Activated CD8-positive, alpha-beta memory T cell treated with anti-CD3 and anti-CD28 coated beads for 1 hour (primary cell): Measurements from ENCODE around the gene SH3RF1.
"Not testable (repeated sequence)": the region's sequence is repeated elsewhere in the genome, so short reads cannot be mapped to it uniquely, and the experiment has no call there.

ENCODE experiments used
- DNase-seq, 2 donors: peaks; one replicate each; pipeline ENCODE4 v3.0.0-alpha.2; 2020; ENCODE audit warnings: low read depth in 1 of 2; ENCODE audit errors: extremely low read depth in 1 of 2

Gene SH3RF1

GRCh38 chr4:169229571-169230028 lies 41.2 kb downstream of the SH3RF1 start:
- no peak for DNase-seq

GRCh38 chr4:169228076-169228475 lies 42.7 kb downstream of the SH3RF1 start:
- no peak for DNase-seq

- DNase-seq = no peak
Measured at GRCh38 chr4:169226565-169226964, 44.2 kb downstream of the SH3RF1 start.

GRCh38 chr4:169225812-169226211 lies 44.9 kb downstream of the SH3RF1 start:
- no peak for DNase-seq

- DNase-seq = no peak
Measured at GRCh38 chr4:169225058-169225751, 45.6 kb downstream of the SH3RF1 start.

- no peak for DNase-seq
Measured at GRCh38 chr4:169222761-169223160, 48.0 kb downstream of the SH3RF1 start.

GRCh38 chr4:169221662-169222061 lies 49.1 kb downstream of the SH3RF1 start:
- no peak for DNase-seq

GRCh38 chr4:169220854-169221411 lies 49.8 kb downstream of the SH3RF1 start:
- no peak for DNase-seq

GRCh38 chr4:169220447-169220846 lies 50.3 kb downstream of the SH3RF1 start:
- DNase-seq = no peak

GRCh38 chr4:169219440-169219839 lies 51.3 kb downstream of the SH3RF1 start:
- no peak for DNase-seq

- no peak for DNase-seq
Measured at GRCh38 chr4:169215656-169216055, 55.1 kb downstream of the SH3RF1 start.

GRCh38 chr4:169212981-169213380 lies 57.8 kb downstream of the SH3RF1 start:
- no peak for DNase-seq

GRCh38 chr4:169210504-169211118 lies 60.1 kb downstream of the SH3RF1 start:
- DNase-seq = no peak

- DNase-seq = no peak
Measured at GRCh38 chr4:169209388-169209883, 61.3 kb downstream of the SH3RF1 start.

GRCh38 chr4:169208516-169208915 lies 62.2 kb downstream of the SH3RF1 start:
- no peak for DNase-seq

GRCh38 chr4:169208090-169208455 lies 62.7 kb downstream of the SH3RF1 start:
- no peak for DNase-seq

- no peak for DNase-seq
Measured at GRCh38 chr4:169207436-169208089, 63.2 kb downstream of the SH3RF1 start.

GRCh38 chr4:169205744-169206080 lies 65.0 kb downstream of the SH3RF1 start:
- DNase-seq = no peak

GRCh38 chr4:169205075-169205743 lies 65.5 kb downstream of the SH3RF1 start:
- no peak for DNase-seq

- no peak for DNase-seq
Measured at GRCh38 chr4:169203891-169204290, 66.9 kb downstream of the SH3RF1 start.

- DNase-seq = not testable (repeated sequence)
Measured at GRCh38 chr4:169203278-169203677, 67.5 kb downstream of the SH3RF1 start.
